NK-92 (cell line): ENCODE results near the gene SLC9A2.

ENCODE experiments used
- DNase-seq: peaks from one replicate; lab custom pipeline; 2025; ENCODE audit not compliant: unreplicated experiment; lab: John Stamatoyannopoulos, UW

Gene SLC9A2

GRCh38 chr2:102672107-102672776, 52.9 kb downstream of the SLC9A2 start:
- DNase-seq, result no peak

GRCh38 chr2:102674370-102674769, 55.0 kb downstream of the SLC9A2 start:
- DNase-seq, result no peak

- no peak for DNase-seq
Observed at GRCh38 chr2:102674836-102675235, 55.5 kb downstream of the SLC9A2 start.

- no peak for DNase-seq
Observed at GRCh38 chr2:102677244-102678215, 58.2 kb downstream of the SLC9A2 start.

- DNase-seq, result no peak
Observed at GRCh38 chr2:102678442-102678841, 59.1 kb downstream of the SLC9A2 start.

GRCh38 chr2:102686479-102687439, 67.4 kb downstream of the SLC9A2 start:
- DNase-seq, result no peak

- no peak for DNase-seq
Observed at GRCh38 chr2:102690012-102690411, 70.7 kb downstream of the SLC9A2 start.

GRCh38 chr2:102696463-102696862, 77.1 kb downstream of the SLC9A2 start:
- DNase-seq, result no peak

GRCh38 chr2:102698369-102699111, 79.2 kb downstream of the SLC9A2 start:
- DNase-seq, result no peak

GRCh38 chr2:102703305-102703704, 84.0 kb downstream of the SLC9A2 start:
- no peak for DNase-seq

- DNase-seq, result no peak
Observed at GRCh38 chr2:102703748-102704147, 84.4 kb downstream of the SLC9A2 start.

- DNase-seq, result no peak
Observed at GRCh38 chr2:102704531-102704930, 85.2 kb downstream of the SLC9A2 start.

GRCh38 chr2:102707796-102708695, 88.7 kb downstream of the SLC9A2 start:
- no peak for DNase-seq

- no peak for DNase-seq
Observed at GRCh38 chr2:102708847-102709559, 89.7 kb downstream of the SLC9A2 start.

GRCh38 chr2:102717308-102718018, 98.1 kb downstream of the SLC9A2 start:
- DNase-seq, result no peak

- DNase-seq, result no peak
Observed at GRCh38 chr2:102718387-102719316, 99.3 kb downstream of the SLC9A2 start.

- DNase-seq, result no peak
Observed at GRCh38 chr2:102724016-102724490, 104.7 kb downstream of the SLC9A2 start.
